Activated naive CD4-positive, alpha-beta T cell treated with Interleukin-2 at 50 U/mL for 16 hours (primary cell): ENCODE results near the gene PXYLP1.
"Not testable (repeated sequence)": the region's sequence is repeated elsewhere in the genome, so short reads cannot be mapped to it uniquely, and the experiment has no call there.

Experiments
- DNase-seq: peaks from one replicate; pipeline ENCODE4 v3.0.0-alpha.2; 2020

The PXYLP1 gene

GRCh38 chr3:141231101-141231951 lies at the start of gene PXYLP1:
TSS of gene PXYLP1 (plus strand) at chr3:141231825. CDS start at chr3:141260176, 28,351 bp downstream.
- peak; percentile 94 for DNase-seq

- no peak for DNase-seq
Observed at GRCh38 chr3:141183606-141184005, 48.0 kb upstream of the PXYLP1 start.

GRCh38 chr3:141184430-141184829 lies 47.2 kb upstream of the PXYLP1 start:
- DNase-seq, result no peak

- DNase-seq, result no peak
Observed at GRCh38 chr3:141191097-141191749, 40.4 kb upstream of the PXYLP1 start.

- peak; percentile 97 for DNase-seq
Observed at GRCh38 chr3:141192345-141192744, 39.3 kb upstream of the PXYLP1 start.

- DNase-seq, result no peak
Observed at GRCh38 chr3:141193066-141193830, 38.4 kb upstream of the PXYLP1 start.

GRCh38 chr3:141201122-141201521 lies 30.5 kb upstream of the PXYLP1 start:
- DNase-seq, result no peak

- DNase-seq, result no peak
Observed at GRCh38 chr3:141202682-141203081, 28.9 kb upstream of the PXYLP1 start.

- DNase-seq, result no peak
Observed at GRCh38 chr3:141203866-141204265, 27.8 kb upstream of the PXYLP1 start.

GRCh38 chr3:141204343-141204742 lies 27.3 kb upstream of the PXYLP1 start:
- DNase-seq, result no peak

- DNase-seq, result not testable (repeated sequence)
Observed at GRCh38 chr3:141211306-141211705, 20.3 kb upstream of the PXYLP1 start.

GRCh38 chr3:141212101-141212500 lies 19.5 kb upstream of the PXYLP1 start:
- DNase-seq, result no peak

- DNase-seq, result no peak
Observed at GRCh38 chr3:141212555-141212954, 19.1 kb upstream of the PXYLP1 start.

- no peak for DNase-seq
Observed at GRCh38 chr3:141216975-141217374, 14.7 kb upstream of the PXYLP1 start.

GRCh38 chr3:141217389-141217788 lies 14.2 kb upstream of the PXYLP1 start:
- DNase-seq, result no peak

- DNase-seq, result no peak
Observed at GRCh38 chr3:141218162-141218835, 13.3 kb upstream of the PXYLP1 start.

- no peak for DNase-seq
Observed at GRCh38 chr3:141218926-141219325, 12.7 kb upstream of the PXYLP1 start.

- DNase-seq, result no peak
Observed at GRCh38 chr3:141223673-141224166, 7.9 kb upstream of the PXYLP1 start.

GRCh38 chr3:141225939-141226338 lies 5.7 kb upstream of the PXYLP1 start:
- no peak for DNase-seq

GRCh38 chr3:141227216-141227615 lies 4.4 kb upstream of the PXYLP1 start:
- no peak for DNase-seq

- DNase-seq, result no peak
Observed at GRCh38 chr3:141227752-141228151, 3.9 kb upstream of the PXYLP1 start.

GRCh38 chr3:141228395-141228794 lies 3.2 kb upstream of the PXYLP1 start:
- no peak for DNase-seq

GRCh38 chr3:141229132-141229531 lies 2.5 kb upstream of the PXYLP1 start:
- DNase-seq, result no peak
